ENCODE measurements around the gene NOL8. TPM values are rescaled to one million over a fixed set of nuclear protein-coding genes. Genes with fewer than 3 reads are reported as not detected.

Gene NOL8

Small RNA genes lying within 50 kb of the gene (small RNA-seq; reads per million reads assigned to genes)
- gene MIR3651 (ENCODE audit: low read depth) (not detected), gene SNORA84 (ENCODE audit: low read depth) (not detected)
